Pulmonary artery endothelial cell (primary cell): ENCODE results near the gene CSNK1A1. TPM values are rescaled to one million over a fixed set of nuclear protein-coding genes. Genes with fewer than 3 reads are reported as not detected.
"Not testable (repeated sequence)": the region's sequence is repeated elsewhere in the genome, so short reads cannot be mapped to it uniquely, and the experiment has no call there.

Experiments
- DNase-seq: peaks from one replicate; pipeline ENCODE4 v3.0.0-alpha.2; 2011; ENCODE audit warnings: low read depth, low spot score
- total RNA-seq: library from RNA; depleted of rRNA; stranded (reverse); fragments of >200 nt; gene quantifications from 2 replicates; pipeline ENCODE4 v1.2.3, GENCODE V29; 2014

The CSNK1A1 gene
- total RNA-seq, 1 donor from 2014 or later = 486 TPM

DNA sequence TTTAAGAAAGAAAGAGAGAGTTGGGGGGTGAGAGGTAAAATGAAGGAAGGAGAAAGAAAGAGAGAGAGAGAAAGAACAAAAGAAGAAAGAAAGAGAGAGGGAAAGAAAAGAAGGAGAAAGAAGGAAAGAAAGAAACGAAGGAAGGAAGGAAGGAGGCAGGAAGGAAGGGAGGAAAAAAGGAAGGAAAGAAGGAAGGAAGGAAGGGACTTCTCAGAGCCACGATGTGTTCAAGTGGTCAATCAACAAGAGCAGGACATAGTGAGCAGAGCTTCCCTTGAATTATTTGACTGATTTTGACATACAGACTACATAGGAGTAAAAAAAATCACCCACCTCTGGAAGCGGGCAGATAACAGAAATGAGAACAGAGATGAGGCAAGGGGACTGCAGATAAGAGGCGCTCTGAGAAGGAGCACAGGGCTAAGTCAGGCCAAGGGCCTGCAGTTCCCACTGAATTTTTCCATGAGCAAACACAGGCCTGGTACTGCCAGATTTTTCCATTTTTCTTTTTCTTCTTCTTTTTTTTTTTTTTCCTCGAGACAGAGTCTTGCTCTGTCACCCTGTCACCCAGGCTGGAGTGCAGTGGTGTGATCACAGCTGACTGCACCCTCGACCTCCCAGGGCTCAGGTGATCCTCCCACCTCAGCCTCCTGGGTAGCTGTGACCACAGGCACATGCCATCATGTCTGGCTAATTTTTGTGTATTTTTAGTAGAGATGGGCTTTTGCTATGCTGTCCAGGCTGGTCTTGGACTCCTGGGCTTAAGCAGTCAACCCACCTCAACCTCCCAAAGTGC is 94.4 kb downstream of the CSNK1A1 start:
- no peak for DNase-seq

- no peak for DNase-seq
Measured at GRCh38 chr5:149455889-149456409, 95.3 kb downstream of the CSNK1A1 start.

DNA sequence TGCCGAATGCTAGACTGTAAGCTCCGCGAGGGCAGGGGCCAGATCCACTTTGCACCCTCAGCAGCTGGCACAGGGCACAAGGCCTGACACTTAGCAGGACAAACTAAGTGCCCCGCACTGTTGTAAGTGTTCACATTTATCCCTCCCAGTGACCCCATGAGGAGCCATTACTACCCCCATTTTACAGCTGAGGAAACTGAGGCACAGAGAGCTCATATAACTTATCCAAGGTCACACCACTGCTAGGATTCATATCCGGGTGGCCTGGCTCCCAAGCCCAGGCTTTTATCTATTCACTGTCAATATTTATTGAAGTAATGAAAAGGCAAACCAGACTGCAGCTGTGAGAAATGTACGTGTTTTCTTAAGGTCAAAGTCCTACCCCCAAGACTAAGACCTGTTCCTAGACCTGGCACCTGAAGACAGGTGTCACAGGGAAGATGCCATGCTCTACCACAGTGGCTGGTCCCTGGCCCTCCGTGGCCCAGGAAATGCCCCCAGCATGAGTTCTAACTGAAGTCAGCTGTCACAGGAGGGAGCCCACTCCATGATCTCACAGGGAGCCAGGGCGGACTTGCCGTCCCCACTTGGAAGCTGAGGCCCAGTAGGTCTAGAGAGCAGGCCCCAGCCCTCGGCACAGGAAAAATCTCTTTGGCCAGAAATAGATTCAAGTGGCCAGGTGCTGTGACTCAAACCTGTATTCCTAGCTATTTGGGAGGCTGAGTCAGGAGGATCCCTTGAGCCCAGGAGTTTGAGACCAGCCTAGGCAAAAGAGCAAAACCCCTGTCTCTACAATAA is 97.4 kb downstream of the CSNK1A1 start:
- no peak for DNase-seq

DNA sequence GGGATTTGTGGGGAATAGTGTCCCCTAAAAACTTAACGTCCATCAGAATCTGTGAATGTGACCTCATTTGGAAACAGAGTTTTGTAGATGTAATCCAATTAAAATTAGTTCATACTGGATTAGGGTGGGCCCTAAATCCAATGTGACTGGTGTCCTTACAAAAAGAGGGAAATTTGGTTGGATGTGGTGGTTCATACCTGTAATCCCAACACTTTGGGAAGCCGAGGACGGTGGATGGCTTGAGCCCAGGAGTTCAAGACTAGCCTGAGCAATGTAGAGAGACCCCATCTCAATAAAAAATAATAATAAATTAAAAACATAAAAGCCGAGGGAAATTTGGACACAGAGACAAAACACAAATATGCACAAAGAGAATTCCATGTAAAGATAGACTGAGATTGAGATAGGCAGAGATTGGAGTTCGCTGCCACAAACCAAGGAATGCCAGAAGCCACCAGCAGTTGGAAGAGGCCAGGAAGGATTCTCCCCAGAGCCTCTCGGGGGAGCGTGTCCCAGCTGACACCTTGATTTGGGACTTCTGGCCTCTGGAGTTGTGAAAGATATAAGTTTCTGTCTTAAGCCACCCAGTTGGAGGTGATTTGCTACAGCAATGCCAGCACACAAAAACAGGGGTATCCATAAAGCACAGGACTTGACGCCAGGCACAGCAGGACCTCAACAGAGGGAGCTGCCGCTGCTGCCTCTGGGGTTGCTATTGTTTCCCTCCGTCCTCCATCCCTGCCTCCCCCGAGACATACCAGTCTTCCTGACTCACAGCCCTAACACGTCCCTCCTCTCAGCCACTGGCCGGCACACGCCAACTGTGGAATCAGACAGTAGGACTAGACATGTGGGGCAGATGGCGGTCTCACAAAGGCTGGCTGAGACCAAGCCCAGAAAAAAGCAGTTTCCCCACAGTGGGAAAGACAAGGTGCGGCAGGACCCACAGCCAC is 98.3 kb downstream of the CSNK1A1 start:
- DNase-seq = peak; percentile 73

- DNase-seq = peak; percentile 88
Measured at GRCh38 chr5:149452007-149452664, 99.1 kb downstream of the CSNK1A1 start.

DNA sequence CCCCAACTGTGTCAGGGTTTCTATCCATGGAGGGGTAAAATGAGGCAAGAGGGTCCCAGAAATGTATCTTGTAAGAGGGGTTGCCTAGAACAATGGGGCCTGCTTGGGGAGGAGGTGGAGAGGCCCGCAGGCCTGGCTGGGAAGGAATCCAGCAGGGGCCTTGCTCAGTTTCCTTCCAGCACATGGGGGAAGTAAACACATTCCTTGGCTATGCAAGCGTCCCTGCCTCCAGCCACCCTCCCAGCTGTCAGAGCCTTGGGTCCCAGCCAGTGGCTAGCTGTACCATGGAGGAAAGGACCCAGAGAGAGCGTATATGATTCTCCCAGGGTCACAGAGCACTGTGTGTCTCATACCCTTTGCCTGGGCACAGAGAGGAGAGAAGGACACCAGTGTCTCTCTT is 101.0 kb downstream of the CSNK1A1 start:
- DNase-seq = peak; percentile 85

- DNase-seq = no peak
Measured at GRCh38 chr5:149448831-149449714, 102.2 kb downstream of the CSNK1A1 start.

DNA sequence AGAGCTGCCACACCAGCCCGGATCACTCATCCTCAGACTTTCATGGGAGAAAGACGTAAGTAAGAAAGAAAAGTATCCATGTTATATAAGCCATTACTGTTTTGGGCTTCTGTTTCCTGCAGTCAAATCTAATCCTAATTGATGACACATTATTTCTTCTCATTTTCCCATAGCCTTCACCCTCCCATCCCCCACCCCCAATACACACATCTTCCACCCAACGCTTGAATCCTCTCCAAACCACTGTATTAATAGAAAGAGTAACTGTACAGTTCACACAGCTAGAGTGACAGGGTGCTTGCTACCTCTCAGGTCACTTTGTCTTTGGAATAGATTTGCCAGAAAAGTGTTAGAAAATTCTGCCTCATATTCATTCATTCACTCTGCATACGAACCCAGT is 102.8 kb downstream of the CSNK1A1 start:
- DNase-seq = no peak

DNA sequence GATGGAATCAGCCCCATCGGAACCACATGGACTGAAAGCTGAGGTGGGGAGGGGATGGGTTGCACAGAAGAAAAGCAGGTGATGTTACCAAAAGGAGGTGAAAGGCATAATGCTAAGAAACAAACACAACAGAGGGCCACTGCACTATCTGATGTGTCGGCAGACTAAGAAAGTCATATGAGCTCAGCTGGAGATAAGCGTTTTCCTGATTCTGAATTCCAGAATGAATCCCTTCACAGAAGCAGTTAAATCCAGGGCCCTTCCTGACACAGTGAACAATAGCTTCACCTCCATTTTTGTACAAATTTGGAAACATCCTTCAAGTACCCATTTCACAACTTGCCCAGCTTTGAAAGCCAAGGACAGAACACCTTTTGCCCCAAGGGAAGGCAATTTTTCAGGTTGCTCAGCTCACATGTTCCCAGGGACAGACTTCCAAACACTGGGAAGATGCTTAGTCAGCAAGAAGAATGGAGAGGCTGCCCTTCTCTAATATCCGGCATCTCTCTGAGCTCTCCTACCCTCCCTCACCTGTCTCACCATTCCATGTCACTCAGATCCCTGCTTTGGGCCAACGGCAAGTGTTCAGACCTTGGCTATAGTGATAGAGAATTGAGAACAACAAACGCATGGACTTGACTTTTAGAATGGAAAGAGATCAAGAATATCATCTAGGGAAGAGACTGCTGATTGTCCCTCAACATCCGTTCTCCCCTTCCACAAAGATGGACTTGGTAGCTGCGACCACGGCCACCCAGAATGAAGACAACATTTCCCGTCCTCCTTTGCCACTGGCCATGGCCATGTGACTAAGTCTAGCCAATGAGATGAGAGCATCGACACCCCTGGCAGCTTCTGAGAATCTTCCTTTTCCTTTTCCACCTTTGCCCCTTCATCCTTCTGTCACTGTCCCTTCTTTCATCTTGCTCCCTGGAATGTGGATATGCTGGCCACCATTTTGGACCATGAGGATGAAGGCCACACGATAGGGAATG is 103.6 kb downstream of the CSNK1A1 start:
- no peak for DNase-seq

- DNase-seq = not testable (repeated sequence)
Measured at GRCh38 chr5:149446794-149447193, 104.4 kb downstream of the CSNK1A1 start.

- DNase-seq = no peak
Measured at GRCh38 chr5:149445739-149446369, 105.4 kb downstream of the CSNK1A1 start.

DNA sequence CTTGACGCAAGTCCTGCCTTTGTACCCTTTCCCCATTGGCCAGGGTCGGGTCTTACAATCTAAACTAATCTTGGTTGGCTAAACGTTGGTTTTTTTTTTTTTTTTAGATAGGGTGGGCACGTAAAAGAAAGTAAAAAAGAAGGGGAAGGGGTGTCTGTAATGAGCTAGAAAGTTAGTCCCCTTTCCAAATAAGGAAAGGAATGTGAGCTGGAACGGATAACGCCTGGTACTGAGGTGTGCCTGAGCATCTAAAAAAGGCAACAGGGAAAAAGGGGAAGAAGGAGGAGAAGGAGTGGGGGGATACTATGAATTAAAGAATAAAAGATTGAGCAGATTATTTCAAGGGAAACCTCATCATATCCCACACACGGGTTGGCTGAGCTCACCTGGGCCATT is 105.9 kb downstream of the CSNK1A1 start:
- no peak for DNase-seq

DNA sequence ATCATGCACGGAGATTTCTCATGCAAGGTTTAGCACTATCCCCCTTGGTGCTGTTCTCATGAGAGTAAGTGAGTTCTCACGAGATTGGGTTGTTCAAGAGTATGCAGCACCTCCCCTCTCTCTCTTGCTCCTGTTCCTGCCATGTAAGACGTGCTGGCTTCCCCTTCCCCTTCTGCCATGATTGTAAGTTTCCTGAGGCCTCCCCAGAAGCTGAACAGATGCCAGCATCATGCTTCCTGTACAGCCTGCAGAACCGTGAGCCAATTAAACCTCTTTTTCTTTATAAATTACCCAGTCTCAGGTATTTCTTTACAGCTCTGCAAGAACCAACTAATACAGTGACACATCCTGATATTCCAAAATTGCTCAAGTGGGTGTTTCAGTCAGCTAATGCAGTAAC is 106.8 kb downstream of the CSNK1A1 start:
- DNase-seq = not testable (repeated sequence)

DNA sequence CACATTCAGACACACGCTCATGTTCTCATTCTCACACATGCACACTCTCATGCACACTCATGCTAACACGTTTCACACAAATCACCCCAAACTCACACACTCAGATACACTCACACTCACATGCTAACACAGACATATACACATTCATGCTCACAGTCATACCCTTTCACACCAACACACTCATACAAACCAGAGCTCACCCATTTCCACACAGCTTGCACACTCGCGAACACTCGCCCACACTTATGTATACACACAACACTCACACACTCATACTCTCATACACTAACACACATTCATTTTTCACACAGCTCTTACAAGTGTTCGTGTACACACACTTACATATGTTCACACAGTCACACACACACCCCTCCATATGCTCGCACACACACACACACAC is 108.0 kb downstream of the CSNK1A1 start:
- DNase-seq = no peak

- no peak for DNase-seq
Measured at GRCh38 chr5:149442563-149443182, 108.6 kb downstream of the CSNK1A1 start.
